HL-60 (cell line): ENCODE data around the gene ANGPTL2.

Experiments
- CTCF ChIP-seq: IDR thresholded peaks from one replicate; pipeline ENCODE4 v1.5.1; 2011; ENCODE audit warnings: low read length, control low read depth, inconsistent platforms; ENCODE audit not compliant: insufficient read depth
- POLR2AphosphoS5 ChIP-seq: IDR thresholded peaks from 2 replicates; pipeline ENCODE4 v1.6.1; 2012; ENCODE audit warnings: low read depth
- SPI1 ChIP-seq: IDR thresholded peaks from 2 replicates; pipeline ENCODE4 v1.6.1; 2012; ENCODE audit warnings: low read depth, mild to moderate bottlenecking, borderline replicate concordance
- TF ChIP-seq, protein P1 (sequence below): IDR thresholded peaks from 2 replicates; pipeline ENCODE4 v1.6.1; 2012; ENCODE audit warnings: low read depth; ENCODE audit not compliant: insufficient replicate concordance

GRCh38 chr9:127137640-127138360, 15.4 kb upstream of the ANGPTL2 start:
- TF ChIP-seq CTCF (no peak), POLR2AphosphoS5 (no peak), SPI1 (no peak)
- TF ChIP-seq, protein P1, sequence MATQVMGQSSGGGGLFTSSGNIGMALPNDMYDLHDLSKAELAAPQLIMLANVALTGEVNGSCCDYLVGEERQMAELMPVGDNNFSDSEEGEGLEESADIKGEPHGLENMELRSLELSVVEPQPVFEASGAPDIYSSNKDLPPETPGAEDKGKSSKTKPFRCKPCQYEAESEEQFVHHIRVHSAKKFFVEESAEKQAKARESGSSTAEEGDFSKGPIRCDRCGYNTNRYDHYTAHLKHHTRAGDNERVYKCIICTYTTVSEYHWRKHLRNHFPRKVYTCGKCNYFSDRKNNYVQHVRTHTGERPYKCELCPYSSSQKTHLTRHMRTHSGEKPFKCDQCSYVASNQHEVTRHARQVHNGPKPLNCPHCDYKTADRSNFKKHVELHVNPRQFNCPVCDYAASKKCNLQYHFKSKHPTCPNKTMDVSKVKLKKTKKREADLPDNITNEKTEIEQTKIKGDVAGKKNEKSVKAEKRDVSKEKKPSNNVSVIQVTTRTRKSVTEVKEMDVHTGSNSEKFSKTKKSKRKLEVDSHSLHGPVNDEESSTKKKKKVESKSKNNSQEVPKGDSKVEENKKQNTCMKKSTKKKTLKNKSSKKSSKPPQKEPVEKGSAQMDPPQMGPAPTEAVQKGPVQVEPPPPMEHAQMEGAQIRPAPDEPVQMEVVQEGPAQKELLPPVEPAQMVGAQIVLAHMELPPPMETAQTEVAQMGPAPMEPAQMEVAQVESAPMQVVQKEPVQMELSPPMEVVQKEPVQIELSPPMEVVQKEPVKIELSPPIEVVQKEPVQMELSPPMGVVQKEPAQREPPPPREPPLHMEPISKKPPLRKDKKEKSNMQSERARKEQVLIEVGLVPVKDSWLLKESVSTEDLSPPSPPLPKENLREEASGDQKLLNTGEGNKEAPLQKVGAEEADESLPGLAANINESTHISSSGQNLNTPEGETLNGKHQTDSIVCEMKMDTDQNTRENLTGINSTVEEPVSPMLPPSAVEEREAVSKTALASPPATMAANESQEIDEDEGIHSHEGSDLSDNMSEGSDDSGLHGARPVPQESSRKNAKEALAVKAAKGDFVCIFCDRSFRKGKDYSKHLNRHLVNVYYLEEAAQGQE: no peak
